ENCODE measurements around the gene RPS4Y2. TPM values are rescaled to one million over a fixed set of nuclear protein-coding genes. Genes with fewer than 3 reads are reported as not detected.
A peak's percentile ranks its signal among the peaks of the same experiment; 100 is the strongest.

RPS4Y2 gene
- total RNA-seq (2014; rRNA removed; shearing (Covaris generic); ENCODE audit: low replicate concordance) = not detected in 2 replicates

- H3K27me3 ChIP-seq = no peaks in the 10 kb centered on the region
- H3K36me3 ChIP-seq = no peaks in the 10 kb centered on the region
- DNase-seq = no peak
- no peak within 1 kb of the TSS for H3K4me3 ChIP-seq
- no peaks in the 10 kb centered on the region for H3K9me3 ChIP-seq
Observed at GRCh38 chrY:20755808-20756207, at the start of gene RPS4Y2. Gene RPS4Y2, plus strand, starts transcription at chrY:20756108. Its CDS starts 56 bp downstream, at chrY:20756164.

DNA sequence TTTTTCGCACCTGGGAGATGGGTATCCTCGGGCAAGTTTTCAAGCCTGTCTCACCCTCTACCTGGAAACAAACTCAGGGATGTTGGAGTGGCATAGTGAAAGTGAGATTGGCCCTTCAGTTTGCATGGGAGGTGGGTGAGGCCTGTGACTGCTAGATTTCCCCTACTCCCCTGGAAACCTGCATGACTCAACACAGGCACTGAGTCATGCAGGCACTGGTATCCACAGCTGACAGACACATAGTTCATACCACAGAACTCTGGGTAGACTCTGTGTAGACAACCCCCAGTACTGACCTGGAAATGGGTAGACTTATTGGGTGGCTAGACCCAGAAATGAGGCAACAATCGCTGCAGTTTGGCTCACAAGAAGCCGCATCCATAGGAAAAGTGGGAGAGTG is 41.5 kb upstream of the RPS4Y2 start:
- DNase-seq = no peak
- Histone ChIP-seq H3K36me3 (no peaks in the 10 kb centered on the region), H3K4me3 (no peak overlapping the region), H3K9me3 (no peaks in the 10 kb centered on the region), H3K27me3 (no peaks in the 10 kb centered on the region)

DNA sequence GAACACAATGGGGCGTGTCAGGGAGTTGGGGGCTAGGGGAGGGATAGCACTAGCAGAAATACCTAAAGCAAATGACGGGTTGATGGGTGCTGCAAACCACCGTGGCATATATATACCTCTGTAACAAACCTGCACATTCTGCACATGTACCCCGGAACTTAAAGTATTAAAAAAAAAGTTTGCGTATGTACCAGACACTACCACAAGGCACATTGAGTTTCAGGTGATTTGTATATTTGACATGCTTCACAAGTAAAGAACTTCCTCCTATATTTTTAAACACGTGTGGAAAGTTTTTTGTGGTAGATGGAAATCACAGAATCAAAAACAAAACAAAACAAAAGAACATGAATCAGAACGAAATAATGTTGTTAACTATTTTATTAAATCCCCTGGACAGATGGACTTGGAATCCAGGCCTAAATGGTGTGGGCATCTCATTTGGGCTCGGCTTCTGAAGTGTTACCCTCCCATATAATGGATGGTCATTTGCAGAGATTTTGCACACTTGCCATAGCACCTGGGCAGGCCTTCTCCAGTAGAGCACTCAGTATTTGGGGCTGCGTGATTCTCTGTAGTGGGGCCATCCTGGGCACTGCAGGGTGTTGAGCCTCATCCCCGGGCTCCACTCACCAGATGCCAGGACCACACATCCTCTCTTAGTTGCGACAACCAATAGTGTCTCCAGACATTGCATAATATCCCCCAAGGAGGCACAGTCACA is 29.6 kb upstream of the RPS4Y2 start:
- Histone ChIP-seq H3K27me3 (no peaks in the 10 kb centered on the region), H3K36me3 (no peaks in the 10 kb centered on the region), H3K4me3 (no peak overlapping the region), H3K9me3 (no peaks in the 10 kb centered on the region)
- DNase-seq = no peak

DNA sequence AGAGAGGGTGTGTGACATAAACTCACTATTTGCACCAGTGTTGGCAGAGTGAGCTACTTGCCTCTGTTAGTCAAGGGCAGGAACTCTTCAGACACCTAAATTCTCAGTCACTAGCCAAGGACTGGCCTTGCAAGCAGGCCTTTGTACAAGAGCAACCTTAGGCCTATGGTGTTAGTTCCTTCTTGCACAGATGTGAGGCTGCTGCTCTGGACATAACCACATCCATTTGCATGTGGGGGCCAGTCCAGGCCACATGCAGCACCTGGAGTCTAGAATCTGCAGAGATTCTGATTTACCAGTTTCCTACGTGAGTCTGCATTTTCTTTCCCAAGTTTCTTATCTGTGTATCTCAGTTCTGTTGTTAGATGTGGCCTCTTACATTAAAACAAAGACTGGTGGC is 20.7 kb upstream of the RPS4Y2 start:
- H3K36me3 ChIP-seq = no peaks in the 10 kb centered on the region
- H3K4me3 ChIP-seq = no peak overlapping the region
- no peaks in the 10 kb centered on the region for H3K9me3 ChIP-seq
- H3K27me3 ChIP-seq = no peaks in the 10 kb centered on the region
- no peak for DNase-seq

DNA sequence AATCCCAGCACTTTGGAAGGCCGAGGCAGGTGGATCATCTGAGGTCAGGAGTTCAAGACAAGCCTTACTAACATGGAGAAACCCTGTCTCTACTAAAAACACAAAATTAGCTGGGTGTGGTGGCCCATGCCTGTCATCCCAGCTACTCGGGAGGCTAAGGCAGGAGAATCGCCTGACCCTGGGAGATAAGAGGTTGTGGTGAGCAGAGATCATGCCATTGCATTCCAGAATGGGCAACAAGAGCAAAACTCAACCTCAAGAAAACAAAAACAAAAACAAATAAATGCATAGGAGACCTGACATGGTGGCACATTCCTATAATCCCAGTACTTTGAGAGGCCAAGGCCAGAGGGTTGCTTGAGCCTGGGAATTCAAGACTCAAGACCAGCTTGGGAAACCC is 16.1 kb upstream of the RPS4Y2 start:
- no peaks in the 10 kb centered on the region for H3K36me3 ChIP-seq
- H3K4me3 ChIP-seq = no peak overlapping the region
- H3K9me3 ChIP-seq = no peaks in the 10 kb centered on the region
- H3K27me3 ChIP-seq = no peaks in the 10 kb centered on the region
- no peak for DNase-seq

- Histone ChIP-seq H3K27me3 (no peaks in the 10 kb centered on the region), H3K4me3 (no peak overlapping the region), H3K36me3 (no peaks in the 10 kb centered on the region), H3K9me3 (no peaks in the 10 kb centered on the region)
- DNase-seq = peak; percentile 5
Observed at GRCh38 chrY:20740609-20741008, 15.3 kb upstream of the RPS4Y2 start.

- H3K36me3 ChIP-seq = no peaks in the 10 kb centered on the region
Observed at GRCh38 chrY:20745060-20745459, 10.8 kb upstream of the RPS4Y2 start.

DNA sequence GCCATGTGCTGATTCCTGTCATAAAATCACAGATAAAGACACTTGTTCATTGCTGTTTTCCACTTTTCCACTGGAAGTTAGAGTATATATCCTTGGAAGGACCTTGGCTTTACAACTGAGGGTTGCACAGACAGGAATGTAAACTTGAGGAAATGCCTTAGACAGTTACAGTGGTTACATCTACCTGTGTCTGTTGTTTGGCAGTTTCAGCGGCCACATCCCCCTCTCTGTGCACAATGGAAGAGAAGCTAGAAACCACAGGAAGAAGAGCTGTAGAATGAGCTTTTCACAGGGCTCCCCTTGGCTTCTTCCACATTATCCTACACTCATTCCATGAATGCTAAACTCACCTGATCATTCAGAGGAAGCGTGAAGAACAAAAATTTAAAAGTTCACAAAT is 9.0 kb upstream of the RPS4Y2 start:
- H3K9me3 ChIP-seq = no peaks in the 10 kb centered on the region
- no peaks in the 10 kb centered on the region for H3K36me3 ChIP-seq
- DNase-seq = no peak
- H3K27me3 ChIP-seq = no peaks in the 10 kb centered on the region
- H3K4me3 ChIP-seq = no peak overlapping the region

More at GRCh38 chrY:20745060-20745459, 10.8 kb upstream of the RPS4Y2 start:
- no peak overlapping the region for H3K4me3 ChIP-seq
- no peaks in the 10 kb centered on the region for H3K27me3 ChIP-seq
- DNase-seq = no peak
- no peaks in the 10 kb centered on the region for H3K9me3 ChIP-seq

DNA sequence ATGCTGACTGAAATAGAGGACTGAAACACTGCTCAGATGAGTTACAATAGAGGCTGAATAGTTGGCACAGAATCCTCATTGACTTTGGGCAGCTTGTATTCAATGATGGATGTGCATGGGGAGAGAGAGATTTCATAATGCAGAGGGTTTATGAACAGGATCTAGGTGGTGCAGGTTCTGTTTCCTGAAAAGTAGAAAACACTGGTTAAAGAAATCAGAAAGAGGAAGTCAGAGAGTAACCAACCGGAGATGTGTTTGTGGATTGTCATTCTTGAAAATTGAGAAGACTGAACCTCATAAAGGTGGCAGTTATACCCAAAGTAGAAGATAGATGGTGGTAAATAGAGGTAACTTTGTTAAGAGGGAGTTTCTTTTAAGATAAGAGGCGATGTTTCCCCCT is 8.0 kb downstream of the RPS4Y2 start:
- Histone ChIP-seq H3K36me3 (no peaks in the 10 kb centered on the region), H3K9me3 (no peaks in the 10 kb centered on the region), H3K27me3 (no peaks in the 10 kb centered on the region), H3K4me3 (no peak overlapping the region)
- no peak for DNase-seq

DNA sequence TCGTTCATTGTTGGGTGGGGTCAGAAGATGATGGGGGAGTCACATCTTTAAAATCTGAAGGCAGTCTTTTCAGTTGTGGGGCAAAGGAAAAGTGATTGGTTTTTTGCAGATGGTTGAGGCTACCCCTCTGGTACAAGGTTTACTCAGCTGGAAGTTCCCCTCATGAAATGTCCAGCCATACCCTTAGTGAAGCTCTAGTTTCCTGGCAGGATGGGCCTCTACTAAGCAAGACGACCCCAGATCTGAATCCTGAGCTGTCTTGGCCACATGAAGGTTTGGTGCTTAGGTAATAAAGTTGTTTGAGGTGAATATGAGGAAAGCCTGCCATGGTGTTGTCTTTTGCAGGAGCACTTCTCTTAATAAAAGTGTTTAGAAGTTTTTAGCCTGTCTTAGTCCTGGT is 9.2 kb downstream of the RPS4Y2 start:
- H3K9me3 ChIP-seq = no peaks in the 10 kb centered on the region
- no peak overlapping the region for H3K4me3 ChIP-seq
- DNase-seq = no peak

GRCh38 chrY:20770755-20771154 is 14.8 kb downstream of the RPS4Y2 start:
- Histone ChIP-seq H3K4me3 (no peak overlapping the region), H3K9me3 (no peaks in the 10 kb centered on the region), H3K27me3 (no peaks in the 10 kb centered on the region), H3K36me3 (no peaks in the 10 kb centered on the region)
- DNase-seq = no peak

More for the DNA sequence above, 9.2 kb downstream of the RPS4Y2 start:
- H3K27me3 ChIP-seq = no peaks in the 10 kb centered on the region
- no peaks in the 10 kb centered on the region for H3K36me3 ChIP-seq

DNA sequence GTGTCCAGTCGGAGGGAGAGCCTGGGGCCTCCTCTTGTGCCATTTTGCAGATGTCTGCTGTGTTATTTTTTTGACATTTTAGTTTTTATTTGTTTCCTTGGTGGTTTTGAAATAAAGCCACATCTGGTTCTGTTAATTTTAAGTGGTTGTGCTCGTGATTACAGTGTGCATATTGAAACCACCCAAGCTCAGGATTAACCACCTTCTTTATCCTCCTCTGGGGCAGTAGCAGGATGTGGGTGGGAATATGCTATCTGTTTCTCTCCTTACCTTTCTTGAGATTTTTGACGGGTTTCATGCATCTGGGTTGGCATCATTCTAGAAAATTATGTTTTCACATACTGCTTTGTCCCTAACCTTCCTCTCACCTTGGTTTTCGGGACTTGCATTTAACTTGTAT is 20.2 kb downstream of the RPS4Y2 start:
- H3K27me3 ChIP-seq = no peaks in the 10 kb centered on the region

DNA sequence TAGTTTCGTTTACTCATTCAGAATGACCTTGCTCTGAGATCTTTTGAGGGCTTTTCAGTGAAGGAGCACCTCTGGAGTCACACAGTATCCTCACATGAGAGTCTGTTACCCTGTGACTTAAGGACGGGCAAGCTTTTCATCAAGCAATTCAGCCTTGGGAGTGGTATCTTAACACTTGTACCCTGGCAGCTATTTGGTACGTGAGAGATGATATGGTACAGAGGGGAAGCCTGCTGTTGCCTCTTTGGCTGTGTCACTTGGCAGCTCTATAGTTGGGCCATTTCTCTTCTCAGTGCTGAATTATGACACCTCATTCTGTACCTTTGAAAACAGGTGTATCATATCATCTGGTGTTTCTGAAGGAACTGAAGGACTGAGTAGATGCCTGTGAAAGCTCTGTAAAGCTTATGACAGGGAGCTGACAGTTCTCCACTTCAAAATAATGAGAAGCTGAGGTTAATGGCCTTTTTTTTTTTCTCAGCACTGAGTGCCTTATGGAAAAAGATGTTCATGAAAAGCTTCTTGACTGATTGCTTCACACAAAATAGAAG is 24.3 kb downstream of the RPS4Y2 start:
- Histone ChIP-seq H3K36me3 (no peaks in the 10 kb centered on the region), H3K4me3 (no peak overlapping the region), H3K27me3 (no peaks in the 10 kb centered on the region), H3K9me3 (no peaks in the 10 kb centered on the region)
- no peak for DNase-seq

More for the DNA sequence above, 20.2 kb downstream of the RPS4Y2 start:
- no peaks in the 10 kb centered on the region for H3K36me3 ChIP-seq
- no peak overlapping the region for H3K4me3 ChIP-seq
- DNase-seq = no peak
- no peaks in the 10 kb centered on the region for H3K9me3 ChIP-seq

- Histone ChIP-seq H3K27me3 (no peaks in the 10 kb centered on the region), H3K9me3 (no peaks in the 10 kb centered on the region), H3K4me3 (no peak overlapping the region), H3K36me3 (no peaks in the 10 kb centered on the region)
- no peak for DNase-seq
Observed at GRCh38 chrY:20780776-20781175, 24.9 kb downstream of the RPS4Y2 start.

DNA sequence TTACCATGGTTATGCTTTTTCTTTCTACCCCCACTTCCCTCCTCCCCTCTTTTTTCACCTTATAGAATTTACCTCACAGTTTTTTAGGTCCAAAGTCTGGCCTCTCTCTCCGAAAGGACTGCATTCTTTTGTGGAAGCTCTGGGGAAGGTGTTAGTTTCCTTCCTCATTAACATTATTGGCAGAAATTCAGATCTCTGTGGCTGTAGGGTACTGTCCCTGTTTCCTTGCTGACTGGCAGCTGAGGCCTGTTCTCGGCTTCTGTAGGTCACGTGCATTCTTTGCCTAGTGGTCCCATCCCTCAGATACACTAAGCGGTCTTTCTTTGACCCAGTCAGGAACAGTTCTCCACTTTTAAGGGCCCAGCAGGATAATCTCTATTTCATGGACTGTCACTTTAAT is 25.5 kb downstream of the RPS4Y2 start:
- no peaks in the 10 kb centered on the region for H3K27me3 ChIP-seq
- no peaks in the 10 kb centered on the region for H3K36me3 ChIP-seq

GRCh38 chrY:20784965-20785364 is 29.1 kb downstream of the RPS4Y2 start:
- no peak for DNase-seq
- no peaks in the 10 kb centered on the region for H3K36me3 ChIP-seq
- H3K27me3 ChIP-seq = no peaks in the 10 kb centered on the region
- no peaks in the 10 kb centered on the region for H3K9me3 ChIP-seq
- H3K4me3 ChIP-seq = no peak overlapping the region

More for the DNA sequence above, 25.5 kb downstream of the RPS4Y2 start:
- DNase-seq = no peak
- Histone ChIP-seq H3K4me3 (no peak overlapping the region), H3K9me3 (no peaks in the 10 kb centered on the region)

- no peaks in the 10 kb centered on the region for H3K36me3 ChIP-seq
- no peak overlapping the region for H3K4me3 ChIP-seq
- DNase-seq = no peak
- no peaks in the 10 kb centered on the region for H3K27me3 ChIP-seq
- no peaks in the 10 kb centered on the region for H3K9me3 ChIP-seq
Observed at GRCh38 chrY:20787076-20787475, 31.2 kb downstream of the RPS4Y2 start.

DNA sequence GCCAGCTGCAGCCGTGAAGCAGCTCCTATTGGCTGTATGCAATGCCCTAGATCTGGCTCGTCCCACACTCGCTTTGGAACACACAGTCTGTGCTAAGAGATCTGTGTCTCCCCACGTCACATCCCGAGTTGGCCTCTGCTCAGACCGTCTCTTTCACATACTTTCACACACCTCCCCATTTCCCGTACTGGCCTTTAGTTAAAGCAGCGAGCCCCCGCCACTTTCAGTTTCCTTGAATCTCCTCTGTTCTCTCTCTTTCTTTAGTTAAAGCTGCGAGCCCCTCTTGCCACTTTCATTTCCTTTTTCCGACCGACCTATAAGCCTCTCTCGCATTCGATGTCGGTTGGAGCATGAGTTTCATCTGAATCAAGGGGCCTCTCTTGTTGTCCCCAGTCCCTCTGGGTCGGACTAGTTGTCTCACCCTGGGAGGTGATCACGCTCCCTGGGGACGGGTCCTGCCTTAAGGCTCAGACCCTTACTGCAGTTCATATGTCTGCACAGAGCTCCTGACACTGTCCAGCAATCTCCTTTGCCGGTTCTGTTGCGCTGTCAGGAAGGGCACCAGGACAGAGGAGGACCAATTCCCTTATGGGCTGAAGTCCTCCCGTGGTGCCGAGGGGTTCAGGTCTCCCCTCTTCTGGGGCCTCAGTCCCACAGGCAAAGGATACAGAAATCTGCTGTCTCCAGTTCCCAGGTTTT is 42.6 kb downstream of the RPS4Y2 start:
- Histone ChIP-seq H3K4me3 (no peak overlapping the region), H3K9me3 (no peaks in the 10 kb centered on the region), H3K36me3 (no peaks in the 10 kb centered on the region), H3K27me3 (no peaks in the 10 kb centered on the region)
- no peak for DNase-seq

Measured in MG63 (cell line).